HG03442 (cell line): Measurements from ENCODE around the gene ALB.

Experiments
- ATAC-seq: cut with Tn5 transposase; IDR thresholded peaks from one replicate; pipeline ENCODE4 v1.9.1; 2021; ENCODE audit warnings: mild to moderate bottlenecking, moderate library complexity; ENCODE audit not compliant: unreplicated experiment

The ALB gene

DNA sequence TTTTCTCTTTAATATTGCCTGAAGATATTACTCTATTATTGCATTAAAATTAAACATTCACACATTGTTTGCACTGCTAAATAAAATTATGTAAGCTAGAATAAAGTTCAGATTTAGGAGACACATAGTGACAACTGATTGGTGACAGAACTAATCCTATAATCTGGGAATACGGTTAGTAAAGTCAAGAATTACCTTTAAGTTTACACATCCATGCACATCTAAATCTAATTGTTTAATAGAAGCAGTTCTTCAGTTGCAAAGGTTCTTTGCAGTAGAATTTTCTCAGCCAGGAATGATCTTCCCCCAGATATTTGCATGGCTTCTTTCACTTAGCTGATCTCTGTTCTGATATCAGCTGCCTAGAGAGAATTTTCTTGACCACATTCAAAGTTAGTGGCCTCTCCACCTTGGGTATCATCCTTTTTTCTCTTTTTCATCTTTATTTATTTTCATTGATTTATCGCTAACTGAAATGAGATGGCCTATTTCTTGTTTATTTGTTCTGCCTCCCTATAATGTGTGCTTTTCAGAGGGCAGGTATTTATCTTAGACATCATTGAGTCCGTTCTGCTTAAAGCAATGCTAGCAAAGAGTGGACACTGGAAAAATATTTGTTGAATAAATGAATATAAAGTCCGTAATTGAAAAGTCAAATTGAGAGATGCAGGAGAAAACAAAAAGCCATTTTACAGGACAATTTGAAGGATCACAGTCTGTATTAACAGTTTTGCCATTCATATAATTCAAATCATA, 44.5 kb downstream of the ALB start:
- no peak for ATAC-seq

DNA sequence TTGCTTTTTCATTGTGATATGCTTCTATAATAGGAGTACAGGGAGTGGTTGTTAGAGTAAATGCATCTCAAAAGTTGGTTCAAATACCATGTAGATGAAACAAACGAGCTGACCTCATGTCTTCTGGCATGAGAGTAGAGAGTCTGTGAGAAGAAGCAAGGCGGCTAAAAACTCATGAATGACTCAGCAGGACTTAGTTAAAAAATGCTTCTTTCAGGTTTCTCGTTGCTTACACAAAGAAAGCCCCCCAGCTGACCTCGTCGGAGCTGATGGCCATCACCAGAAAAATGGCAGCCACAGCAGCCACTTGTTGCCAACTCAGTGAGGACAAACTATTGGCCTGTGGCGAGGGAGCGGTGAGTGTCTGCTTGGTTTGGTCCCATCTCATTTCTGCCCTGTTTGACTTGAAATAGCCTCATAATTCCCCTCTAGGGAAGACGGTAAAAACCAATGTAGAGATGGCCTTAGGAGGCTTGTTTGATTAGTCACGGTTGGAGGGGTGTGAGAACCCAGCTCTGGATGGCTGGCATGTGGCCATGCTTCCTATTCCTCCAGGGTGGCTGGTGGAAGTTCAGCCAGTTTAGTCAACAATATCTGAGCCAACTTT, 46.4 kb downstream of the ALB start:
- no peak for ATAC-seq

GRCh38 chr4:73451404-73451803, 47.3 kb downstream of the ALB start:
- ATAC-seq = no peak

DNA sequence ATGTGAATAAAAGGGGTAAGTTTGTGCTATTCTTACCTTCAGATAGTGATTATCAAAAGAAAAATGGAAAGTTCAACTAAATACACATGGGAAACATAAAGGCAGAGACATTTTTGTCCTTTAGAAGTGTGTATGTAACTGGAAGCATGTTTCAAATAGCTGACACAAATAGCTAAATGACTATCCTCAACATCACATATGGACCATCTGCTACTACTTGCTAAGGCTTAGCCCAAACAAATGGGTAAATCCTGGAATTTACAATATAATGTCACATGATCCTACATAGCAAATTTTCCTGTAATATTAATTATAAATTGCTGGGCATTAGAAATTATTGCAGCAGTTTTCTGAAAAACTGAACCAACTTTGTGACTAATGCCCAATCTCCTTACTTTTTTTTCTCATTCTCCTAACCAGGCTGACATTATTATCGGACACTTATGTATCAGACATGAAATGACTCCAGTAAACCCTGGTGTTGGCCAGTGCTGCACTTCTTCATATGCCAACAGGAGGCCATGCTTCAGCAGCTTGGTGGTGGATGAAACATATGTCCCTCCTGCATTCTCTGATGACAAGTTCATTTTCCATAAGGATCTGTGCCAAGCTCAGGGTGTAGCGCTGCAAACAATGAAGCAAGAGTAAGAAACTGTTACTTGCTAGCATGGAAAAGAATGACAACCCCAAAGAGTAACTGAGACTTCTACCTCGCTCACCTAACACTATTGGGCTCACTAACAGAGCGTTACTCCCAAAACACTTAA, 48.1 kb downstream of the ALB start:
- no peak for ATAC-seq

DNA sequence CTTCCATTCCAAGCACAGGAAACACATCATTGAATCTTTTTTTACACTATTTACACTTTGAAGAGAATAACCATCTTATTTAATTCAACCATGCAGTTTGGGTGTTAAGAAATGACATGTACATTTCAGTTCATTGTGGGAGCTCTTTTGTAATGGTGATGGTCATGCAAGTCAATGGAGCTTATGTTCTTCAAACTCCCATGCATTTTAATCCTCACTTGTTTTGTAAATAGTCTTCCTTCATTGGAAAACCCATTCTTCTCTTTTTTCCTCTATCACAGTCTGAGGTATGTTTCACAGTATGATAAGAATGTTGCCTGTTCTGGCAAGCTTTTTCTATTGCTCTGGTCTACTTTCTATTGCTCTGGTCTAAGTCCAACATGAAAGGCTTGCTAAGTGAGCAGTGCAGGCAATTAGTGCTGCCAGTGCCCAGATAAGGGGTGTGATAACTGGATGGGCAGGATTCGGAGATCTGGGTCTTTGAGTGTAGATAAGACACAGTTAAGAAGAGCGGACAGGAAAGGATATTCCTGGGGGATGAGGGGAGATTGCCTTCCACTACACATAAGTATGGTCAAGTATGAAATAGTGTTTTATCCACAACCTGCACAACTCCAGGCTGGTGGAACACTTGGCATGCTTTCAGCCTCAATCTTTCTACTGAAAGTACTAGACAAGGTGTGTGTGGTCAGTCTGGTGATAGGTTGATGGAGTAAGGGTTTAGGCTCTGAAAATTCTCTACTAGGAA, 49.0 kb downstream of the ALB start:
- ATAC-seq = no peak

DNA sequence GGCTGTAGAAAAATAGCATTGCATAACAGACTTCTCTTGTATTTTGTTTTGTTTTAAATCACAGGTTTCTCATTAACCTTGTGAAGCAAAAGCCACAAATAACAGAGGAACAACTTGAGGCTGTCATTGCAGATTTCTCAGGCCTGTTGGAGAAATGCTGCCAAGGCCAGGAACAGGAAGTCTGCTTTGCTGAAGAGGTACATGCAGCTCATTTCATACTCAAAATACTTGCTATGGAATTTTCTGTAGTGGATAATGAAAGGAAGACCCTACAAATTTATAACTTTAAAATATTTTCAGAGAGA, 49.6 kb downstream of the ALB start:
- ATAC-seq = no peak

GRCh38 chr4:73454920-73455319, 50.8 kb downstream of the ALB start:
- no peak for ATAC-seq

DNA sequence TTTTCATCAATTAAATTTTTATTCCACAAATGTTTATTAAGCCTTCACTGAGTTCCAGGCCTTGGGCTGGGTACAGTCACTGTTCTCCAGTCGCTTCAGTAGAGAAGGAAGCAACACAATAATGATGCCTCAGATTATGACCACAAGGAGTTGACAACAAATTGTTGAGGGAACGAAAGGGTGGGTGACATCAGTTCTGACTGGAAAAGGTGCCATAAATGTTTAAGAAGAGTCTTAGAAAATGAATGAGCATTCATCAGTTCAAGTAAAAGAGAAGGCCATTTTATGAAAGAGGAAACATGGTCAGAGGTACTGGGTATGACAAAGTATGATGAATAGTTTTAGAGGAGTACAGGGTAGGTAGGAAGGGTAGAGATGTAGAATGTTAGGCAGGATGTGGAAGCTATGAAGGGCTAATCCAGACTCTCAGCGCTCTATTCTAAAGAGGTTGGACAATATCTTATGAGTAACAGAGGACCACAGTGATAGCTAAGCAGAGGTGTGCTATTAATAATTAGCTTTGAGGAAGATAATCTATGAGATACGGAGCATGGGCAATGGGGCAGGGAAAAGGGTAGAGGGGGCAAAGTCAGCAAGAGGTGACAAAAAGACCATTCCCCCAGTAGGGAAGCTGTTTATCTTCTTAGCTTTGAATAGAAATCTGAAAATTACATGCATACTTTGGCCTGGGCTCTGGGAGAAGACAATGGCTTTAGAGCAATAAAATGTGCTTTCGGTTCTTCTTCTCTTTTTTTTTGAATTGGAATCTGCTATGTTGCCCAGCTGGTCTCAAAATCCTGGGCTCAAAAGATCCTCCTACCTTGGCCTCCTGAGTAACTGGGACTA, 52.3 kb downstream of the ALB start:
- ATAC-seq = no peak

GRCh38 chr4:73458184-73459047, 54.3 kb downstream of the ALB start:
- no peak for ATAC-seq

GRCh38 chr4:73459048-73459421, 54.9 kb downstream of the ALB start:
- no peak for ATAC-seq

GRCh38 chr4:73460913-73461522, 56.9 kb downstream of the ALB start:
- no peak for ATAC-seq

GRCh38 chr4:73468170-73468569, 64.1 kb downstream of the ALB start:
- ATAC-seq = no peak

DNA sequence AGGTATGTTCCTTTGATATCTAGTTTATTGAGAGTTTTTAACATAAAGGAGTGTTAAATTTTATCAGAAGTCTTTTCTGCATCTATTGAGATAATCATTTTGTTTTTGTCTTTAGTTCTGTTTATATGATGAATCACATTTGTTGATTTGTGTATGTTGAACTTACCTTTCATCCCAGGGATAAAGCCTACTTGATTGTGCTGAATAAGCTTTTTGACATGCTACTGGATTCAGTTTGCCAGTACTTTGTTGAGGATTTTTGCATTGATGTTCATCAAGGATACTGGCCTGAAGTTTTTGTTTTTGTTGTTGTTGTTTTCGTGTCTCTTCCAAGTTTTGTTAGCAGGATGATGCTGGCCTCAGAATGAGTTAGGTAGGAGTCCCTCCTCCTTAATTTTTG, 66.6 kb downstream of the ALB start:
- no peak for ATAC-seq
